Myocyte (in vitro differentiated cells): ENCODE results near the gene PAX5. TPM values are rescaled to one million over a fixed set of nuclear protein-coding genes. Genes with fewer than 3 reads are reported as not detected.

Source experiments
- microRNA-seq: library from miRNA; unstranded; fragments of <30 nt; microRNA quantifications from one replicate; pipeline ENCODE4, GENCODE V29; 2016
- total RNA-seq: library from RNA; depleted of rRNA; stranded (reverse); fragments of >200 nt; gene quantifications from 2 replicates; pipeline ENCODE4 v1.2.3, GENCODE V29; 2014

PAX5 gene
- total RNA-seq, 1 donor from 2014 or later, result not detected

Small RNAs within 50 kb of the gene (microRNA-seq; reads per million reads assigned to microRNA genes)
- gene MIR4475, result not detected
- gene MIR4476, result not detected
- gene MIR4540, result not detected

Other genes with a start within 250 kb of the PAX5 start
- gene ZCCHC7, start 86.3 kb upstream of the PAX5 start, total RNA-seq, result 11.9 and 21.0 TPM in 2 replicates